ENCODE results near the gene C7orf57.
"Not testable (repeated sequence)": the region's sequence is repeated elsewhere in the genome, so short reads cannot be mapped to it uniquely, and the experiment has no call there.

Gene C7orf57

GRCh38 chr7:48035301-48035966, at the start of gene C7orf57:
Gene C7orf57, plus strand, starts transcription at chr7:48035543. Its CDS starts 766 bp downstream, at chr7:48036309.
- DNase-seq (ENCODE audit: low read depth in 2 of 2) = peak; percentile 56 to 84

GRCh38 chr7:47988496-47989386, 46.6 kb upstream of the C7orf57 start:
- no peak for DNase-seq (ENCODE audit: low read depth in 2 of 2)

GRCh38 chr7:47989607-47990400, 45.5 kb upstream of the C7orf57 start:
- not testable (repeated sequence) for DNase-seq (ENCODE audit: low read depth in 2 of 2)

GRCh38 chr7:47990592-47990991, 44.8 kb upstream of the C7orf57 start:
- DNase-seq (ENCODE audit: low read depth in 2 of 2) = no peak

DNA sequence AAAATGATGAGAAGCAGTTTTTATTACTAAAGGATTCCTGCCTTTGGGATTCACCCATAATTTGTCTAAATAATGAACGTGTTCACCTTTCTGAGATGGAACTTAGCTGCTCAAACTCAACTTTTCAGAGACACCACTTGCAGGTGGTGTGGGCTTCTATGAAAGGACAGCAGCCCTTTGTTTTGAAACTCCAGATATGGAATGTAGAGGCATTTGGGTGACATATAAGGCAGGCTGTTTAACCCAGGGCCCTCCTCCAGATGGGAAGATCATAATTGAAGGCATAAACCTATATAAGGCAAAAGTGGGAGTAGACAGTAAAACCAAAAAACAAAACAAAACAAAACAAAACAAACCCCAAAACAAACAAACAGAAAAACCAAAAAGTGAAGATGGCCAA, 44.1 kb upstream of the C7orf57 start:
- DNase-seq (ENCODE audit: low read depth in 2 of 2) = no peak

DNA sequence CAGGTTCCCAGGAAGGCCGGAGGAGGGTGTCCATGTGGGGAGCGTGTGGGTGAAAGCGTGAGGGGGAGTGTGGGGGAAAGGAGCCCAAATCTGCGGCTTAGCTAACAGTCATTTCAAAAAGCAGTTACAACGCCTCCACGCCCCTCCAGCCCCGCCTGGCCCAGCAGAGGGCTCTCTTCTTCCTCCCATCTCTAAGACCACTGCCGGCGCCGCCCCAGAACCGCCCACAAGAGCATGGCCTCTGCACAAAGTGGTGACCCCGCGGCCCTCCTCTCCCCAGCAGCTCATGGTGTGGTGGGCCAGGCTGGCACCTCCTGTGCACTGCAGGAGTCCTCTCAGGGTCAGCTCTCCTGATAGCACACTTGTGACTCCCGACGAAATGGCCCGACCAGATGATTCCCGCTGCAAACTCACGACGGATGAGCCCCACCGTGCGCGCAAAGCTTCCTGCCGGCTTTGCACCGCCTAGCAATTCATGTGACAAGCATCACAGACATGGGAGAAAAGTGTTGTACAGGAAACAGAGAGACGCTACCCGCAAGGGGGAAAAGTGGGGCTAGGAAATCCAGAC, 43.5 kb upstream of the C7orf57 start:
- peak; percentile 75 to 85 for DNase-seq (ENCODE audit: low read depth in 2 of 2)

DNA sequence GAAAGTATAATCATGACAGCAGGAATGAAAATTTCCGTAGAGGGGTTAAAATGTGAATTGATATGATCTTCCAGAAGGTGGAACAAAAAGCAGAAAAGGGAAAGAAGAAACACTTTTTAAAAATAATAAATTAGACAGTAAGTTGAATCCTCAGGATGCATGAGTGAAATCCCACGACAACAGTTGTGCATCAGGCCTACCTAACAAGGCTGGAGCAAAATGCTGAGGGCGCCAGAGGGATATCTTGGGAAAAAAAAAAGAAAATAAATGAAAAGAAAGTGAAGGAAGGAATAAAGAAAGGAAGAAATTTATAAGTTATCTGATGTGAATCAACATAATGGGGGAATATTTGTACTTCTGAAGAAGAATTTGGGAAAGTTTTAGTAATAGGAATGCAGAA, 42.9 kb upstream of the C7orf57 start:
- no peak for DNase-seq (ENCODE audit: low read depth in 2 of 2)

GRCh38 chr7:47999413-47999812, 35.9 kb upstream of the C7orf57 start:
- DNase-seq (ENCODE audit: low read depth in 2 of 2) = no peak

DNA sequence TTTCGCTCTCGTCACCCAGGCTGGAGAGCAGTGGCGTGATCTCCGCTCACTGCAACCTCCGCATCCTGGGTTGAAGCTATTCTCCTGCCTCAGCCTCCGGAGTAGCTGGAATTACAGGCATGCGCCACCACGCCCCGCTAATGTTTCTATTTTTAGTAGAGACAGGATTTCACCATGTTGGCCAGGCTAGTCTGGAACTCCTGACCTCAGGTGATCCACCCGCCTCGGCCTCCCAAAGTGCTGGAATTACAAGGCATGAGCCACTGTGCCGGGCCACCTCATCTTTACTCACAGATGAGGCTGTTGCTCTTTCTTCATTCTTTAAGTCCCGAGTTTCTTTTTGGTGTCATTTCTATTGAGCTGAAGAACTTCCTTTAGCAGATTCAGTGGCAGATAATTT, 35.2 kb upstream of the C7orf57 start:
- not testable (repeated sequence) for DNase-seq (ENCODE audit: low read depth in 2 of 2)

DNA sequence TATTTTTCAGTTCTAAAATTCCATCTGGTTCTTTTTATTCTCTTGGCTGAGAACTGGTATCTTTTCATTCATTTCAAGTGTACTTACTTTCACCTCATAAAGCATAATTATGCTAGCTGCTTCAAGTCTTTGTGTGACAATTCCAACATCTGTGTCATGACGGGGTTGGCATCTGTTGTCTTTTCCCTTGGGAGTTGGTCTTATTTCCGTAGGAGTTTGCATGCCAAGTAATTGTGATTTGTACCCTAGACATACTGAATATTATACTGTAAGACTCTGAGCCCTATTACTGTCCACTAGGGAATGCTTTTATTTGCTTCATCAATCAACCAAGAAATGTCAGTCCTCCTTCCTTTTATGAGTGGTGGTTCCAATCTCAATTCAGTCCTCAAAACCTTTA, 31.3 kb upstream of the C7orf57 start:
- DNase-seq (ENCODE audit: low read depth in 2 of 2) = no peak

GRCh38 chr7:48004638-48005037, 30.7 kb upstream of the C7orf57 start:
- no peak for DNase-seq (ENCODE audit: low read depth in 2 of 2)

- no peak for DNase-seq (ENCODE audit: low read depth in 2 of 2)
Observed at GRCh38 chr7:48006866-48007265, 28.5 kb upstream of the C7orf57 start.

- DNase-seq (ENCODE audit: low read depth in 2 of 2) = no peak
Observed at GRCh38 chr7:48009257-48009656, 26.1 kb upstream of the C7orf57 start.

DNA sequence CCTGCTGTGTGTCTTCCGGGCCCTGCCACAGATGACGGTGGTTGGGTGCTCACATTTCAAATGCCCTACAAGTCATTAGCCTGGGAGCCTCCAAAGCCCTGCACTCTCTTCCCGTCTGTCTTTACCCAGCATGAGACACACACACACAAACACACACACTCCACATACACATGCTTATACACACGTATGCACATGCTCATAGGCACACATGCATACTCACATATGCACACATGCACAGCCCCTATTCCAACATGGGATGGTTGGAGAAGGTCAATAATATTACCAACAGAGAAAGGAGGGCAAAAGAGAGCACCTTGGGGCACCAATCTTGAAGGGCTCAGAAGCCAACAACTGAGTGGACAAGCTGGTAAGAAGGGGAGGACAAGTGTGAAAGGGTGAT, 25.4 kb upstream of the C7orf57 start:
- DNase-seq (ENCODE audit: low read depth in 2 of 2) = no peak

GRCh38 chr7:48011323-48011722, 24.0 kb upstream of the C7orf57 start:
- no peak for DNase-seq (ENCODE audit: low read depth in 2 of 2)

DNA sequence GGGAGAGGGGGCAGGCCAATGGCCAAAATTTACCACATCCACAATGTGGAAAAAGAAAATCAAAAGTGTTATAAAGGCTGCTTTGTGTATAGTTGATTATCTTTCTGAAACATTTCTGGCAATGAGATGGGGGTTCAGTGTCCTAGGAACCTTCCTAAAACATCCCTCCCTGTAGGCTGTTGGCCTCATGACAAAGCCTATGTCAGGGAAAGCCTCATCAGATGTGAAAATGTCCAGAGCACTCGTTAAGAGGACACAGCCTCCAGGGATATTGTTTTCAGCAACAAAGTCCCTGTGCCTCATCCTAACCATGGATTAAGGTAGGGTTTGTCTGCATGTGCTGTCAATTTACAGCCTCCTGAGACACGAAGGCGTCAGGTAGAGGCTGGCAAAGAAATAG, 23.4 kb upstream of the C7orf57 start:
- no peak for DNase-seq (ENCODE audit: low read depth in 2 of 2)

GRCh38 chr7:48016641-48017040, 18.7 kb upstream of the C7orf57 start:
- DNase-seq (ENCODE audit: low read depth in 2 of 2) = no peak

GRCh38 chr7:48017674-48018073, 17.7 kb upstream of the C7orf57 start:
- DNase-seq (ENCODE audit: low read depth in 2 of 2) = no peak

GRCh38 chr7:48025624-48026023, 9.7 kb upstream of the C7orf57 start:
- no peak for DNase-seq (ENCODE audit: low read depth in 2 of 2)

GRCh38 chr7:48028938-48029337, 6.4 kb upstream of the C7orf57 start, which contains the start of gene SUN3:
Gene SUN3, minus strand, starts transcription at chr7:48029107. Its CDS starts 169 bp downstream, at chr7:48028938.
- no peak for DNase-seq (ENCODE audit: low read depth in 2 of 2)

- no peak for DNase-seq (ENCODE audit: low read depth in 2 of 2)
Observed at GRCh38 chr7:48031111-48031510, 4.2 kb upstream of the C7orf57 start.

GRCh38 chr7:48033922-48034321, 1.4 kb upstream of the C7orf57 start:
- DNase-seq (ENCODE audit: low read depth in 2 of 2) = no peak
